ENCODE measurements around the gene CAPN8.

The CAPN8 gene

GRCh38 chr1:223515421-223515820 is 150.1 kb downstream of the CAPN8 start:
- no peak overlapping the region for H3K9ac ChIP-seq (ENCODE audit: low read depth, low read length)

GRCh38 chr1:223514644-223515043 is 150.9 kb downstream of the CAPN8 start:
- Histone ChIP-seq H3K4me3 (ENCODE audit: low read length) (no peak overlapping the region), H3K9me3 (replicated peaks; ENCODE audit: low read length) (no peaks in the 10 kb centered on the region), H3K27me3 (ENCODE audit: control insufficient read depth, insufficient read depth, low read length) (peaks cover 35% of the 10 kb centered on the region), H3K4me2 (ENCODE audit: low read length) (no peak overlapping the region), H3K4me1 (ENCODE audit: control insufficient read depth, insufficient read depth, low read length) (no peaks in the 10 kb centered on the region), H3K9ac (ENCODE audit: low read depth, low read length) (no peak overlapping the region), H3K36me3 (ENCODE audit: insufficient read depth, low read length) (no peaks in the 10 kb centered on the region)

More at GRCh38 chr1:223515421-223515820, 150.1 kb downstream of the CAPN8 start:
- Histone ChIP-seq H3K4me3 (ENCODE audit: low read length) (no peak overlapping the region), H3K4me1 (ENCODE audit: control insufficient read depth, insufficient read depth, low read length) (no peaks in the 10 kb centered on the region), H3K27me3 (ENCODE audit: control insufficient read depth, insufficient read depth, low read length) (peaks cover 35% of the 10 kb centered on the region), H3K36me3 (ENCODE audit: insufficient read depth, low read length) (no peaks in the 10 kb centered on the region), H3K4me2 (ENCODE audit: low read length) (no peak overlapping the region), H3K9me3 (replicated peaks; ENCODE audit: low read length) (no peaks in the 10 kb centered on the region)

GRCh38 chr1:223513309-223513708 is 152.2 kb downstream of the CAPN8 start:
- Histone ChIP-seq H3K27me3 (ENCODE audit: control insufficient read depth, insufficient read depth, low read length) (peaks cover 35% of the 10 kb centered on the region), H3K4me2 (ENCODE audit: low read length) (no peak overlapping the region), H3K36me3 (ENCODE audit: insufficient read depth, low read length) (no peaks in the 10 kb centered on the region), H3K4me1 (ENCODE audit: control insufficient read depth, insufficient read depth, low read length) (no peaks in the 10 kb centered on the region), H3K9me3 (replicated peaks; ENCODE audit: low read length) (no peaks in the 10 kb centered on the region), H3K4me3 (ENCODE audit: low read length) (no peak overlapping the region), H3K9ac (ENCODE audit: low read depth, low read length) (no peak overlapping the region)

DNA sequence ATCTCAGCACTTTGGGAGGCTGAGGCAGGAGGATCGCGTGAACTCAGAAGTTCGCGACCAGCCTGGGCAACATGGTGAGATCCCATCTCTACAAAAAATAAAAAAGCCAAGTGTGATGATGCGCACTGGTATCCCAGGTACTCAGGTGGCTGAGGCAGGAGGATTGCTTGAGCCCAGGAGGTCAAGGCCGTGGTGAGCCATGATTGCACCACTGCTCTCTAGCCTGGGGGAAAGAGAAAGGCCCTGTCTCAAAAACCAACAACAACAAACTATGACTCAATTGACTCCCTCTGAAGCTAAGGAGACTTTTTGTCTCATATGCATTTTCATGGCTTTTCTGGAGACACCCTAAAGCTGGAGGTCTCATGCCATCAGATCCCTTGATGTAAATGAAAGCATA is 153.4 kb downstream of the CAPN8 start:
- Histone ChIP-seq H3K4me2 (ENCODE audit: low read length) (no peak overlapping the region), H3K9me3 (replicated peaks; ENCODE audit: low read length) (no peaks in the 10 kb centered on the region), H3K4me1 (ENCODE audit: control insufficient read depth, insufficient read depth, low read length) (no peaks in the 10 kb centered on the region), H3K4me3 (ENCODE audit: low read length) (no peak overlapping the region), H3K27me3 (ENCODE audit: control insufficient read depth, insufficient read depth, low read length) (peaks cover 35% of the 10 kb centered on the region), H3K36me3 (ENCODE audit: insufficient read depth, low read length) (no peaks in the 10 kb centered on the region), H3K9ac (ENCODE audit: low read depth, low read length) (no peak overlapping the region)

DNA sequence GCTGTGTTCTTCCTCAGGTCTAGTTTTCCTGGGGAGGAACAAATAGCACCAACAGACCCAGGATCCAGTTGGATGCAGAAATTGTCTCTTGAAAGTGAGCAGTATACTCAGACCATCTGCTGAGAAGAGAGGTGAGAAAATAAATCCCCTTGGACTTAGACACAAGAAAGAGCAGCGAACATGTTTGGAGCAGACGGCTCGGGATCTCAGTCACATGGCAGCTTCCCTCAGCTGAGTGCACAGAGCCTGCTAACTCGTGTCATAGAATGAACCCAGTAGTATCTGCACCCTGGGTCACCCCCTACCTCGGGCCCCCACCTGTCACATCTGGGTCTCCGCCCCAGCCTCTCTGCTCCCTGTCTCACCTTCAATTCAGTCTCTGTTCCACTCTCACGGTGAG is 156.7 kb downstream of the CAPN8 start:
- H3K4me1 ChIP-seq (ENCODE audit: control insufficient read depth, insufficient read depth, low read length), result no peaks in the 10 kb centered on the region
- peaks cover 12% of the 10 kb centered on the region for H3K27me3 ChIP-seq (ENCODE audit: control insufficient read depth, insufficient read depth, low read length)

DNA sequence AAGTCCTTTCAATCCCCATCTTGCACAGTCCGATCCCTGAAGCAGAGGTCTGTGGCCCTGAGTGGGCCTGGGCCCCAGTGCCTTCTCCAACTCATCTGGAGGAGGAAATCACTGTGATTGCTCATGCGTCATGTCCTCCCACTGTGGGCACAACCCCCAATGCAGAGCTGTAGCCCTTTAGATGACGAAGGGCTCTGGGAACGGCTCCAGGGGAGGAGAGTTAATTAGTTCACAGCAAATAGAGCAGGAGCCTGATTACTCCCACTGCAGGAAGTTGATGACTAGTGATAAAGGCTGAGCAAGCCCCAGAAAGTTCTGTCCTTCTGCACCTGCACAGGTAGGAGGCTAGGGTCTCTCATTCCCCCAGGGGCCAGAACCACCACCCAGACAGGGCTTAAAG is 160.8 kb downstream of the CAPN8 start:
- H3K9ac ChIP-seq (ENCODE audit: low read depth, low read length), result no peak overlapping the region
- no peak overlapping the region for H3K4me3 ChIP-seq (ENCODE audit: low read length)
- H3K36me3 ChIP-seq (ENCODE audit: insufficient read depth, low read length), result no peaks in the 10 kb centered on the region
- peaks cover 16% of the 10 kb centered on the region for H3K4me1 ChIP-seq (ENCODE audit: control insufficient read depth, insufficient read depth, low read length)
- H3K4me2 ChIP-seq (ENCODE audit: low read length), result no peak overlapping the region
- H3K9me3 ChIP-seq (replicated peaks; ENCODE audit: low read length), result no peaks in the 10 kb centered on the region
- H3K27me3 ChIP-seq (ENCODE audit: control insufficient read depth, insufficient read depth, low read length), result no peaks in the 10 kb centered on the region

More for the DNA sequence above, 156.7 kb downstream of the CAPN8 start:
- Histone ChIP-seq H3K9ac (ENCODE audit: low read depth, low read length) (no peak overlapping the region), H3K36me3 (ENCODE audit: insufficient read depth, low read length) (no peaks in the 10 kb centered on the region), H3K4me2 (ENCODE audit: low read length) (no peak overlapping the region), H3K9me3 (replicated peaks; ENCODE audit: low read length) (no peaks in the 10 kb centered on the region), H3K4me3 (ENCODE audit: low read length) (no peak overlapping the region)

- Histone ChIP-seq H3K4me2 (ENCODE audit: low read length) (no peak overlapping the region), H3K9me3 (replicated peaks; ENCODE audit: low read length) (no peaks in the 10 kb centered on the region), H3K9ac (ENCODE audit: low read depth, low read length) (no peak overlapping the region), H3K27me3 (ENCODE audit: control insufficient read depth, insufficient read depth, low read length) (no peaks in the 10 kb centered on the region), H3K4me1 (ENCODE audit: control insufficient read depth, insufficient read depth, low read length) (peaks cover 16% of the 10 kb centered on the region), H3K4me3 (ENCODE audit: low read length) (no peak overlapping the region), H3K36me3 (ENCODE audit: insufficient read depth, low read length) (no peaks in the 10 kb centered on the region)
These were observed 162.2 kb downstream of the CAPN8 start for GRCh38 chr1:223503348-223503747.

- Histone ChIP-seq H3K27me3 (ENCODE audit: control insufficient read depth, insufficient read depth, low read length) (no peaks in the 10 kb centered on the region), H3K4me3 (ENCODE audit: low read length) (no peak overlapping the region), H3K36me3 (ENCODE audit: insufficient read depth, low read length) (no peaks in the 10 kb centered on the region), H3K4me2 (ENCODE audit: low read length) (peak overlapping the region; percentile 42), H3K9me3 (replicated peaks; ENCODE audit: low read length) (no peaks in the 10 kb centered on the region), H3K4me1 (ENCODE audit: control insufficient read depth, insufficient read depth, low read length) (peaks cover 16% of the 10 kb centered on the region), H3K9ac (ENCODE audit: low read depth, low read length) (peak overlapping the region; percentile 13)
These were observed 164.7 kb downstream of the CAPN8 start for GRCh38 chr1:223500560-223501425.

DNA sequence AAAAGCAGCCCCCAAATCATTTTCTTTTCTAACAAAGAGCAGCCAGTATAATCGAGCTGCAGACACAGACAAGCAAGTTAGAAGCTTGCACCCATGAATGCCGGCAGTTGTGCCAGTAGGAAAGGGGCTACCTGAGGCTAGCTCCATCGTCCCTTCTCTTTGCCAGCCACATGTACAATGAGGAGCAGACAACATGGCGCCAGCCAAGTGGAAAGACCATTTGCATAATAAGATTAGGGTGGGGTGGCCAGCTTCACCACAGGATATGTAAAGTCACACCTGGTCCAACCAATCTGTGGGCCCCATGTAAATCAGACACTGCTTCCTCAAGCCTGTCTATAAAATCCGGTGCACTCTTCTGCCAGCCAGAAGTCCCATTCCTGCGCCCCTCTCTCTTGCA is 168.6 kb downstream of the CAPN8 start:
- H3K4me3 ChIP-seq (ENCODE audit: low read length), result no peak overlapping the region
- H3K4me1 ChIP-seq (ENCODE audit: control insufficient read depth, insufficient read depth, low read length), result peaks cover 16% of the 10 kb centered on the region
- H3K9me3 ChIP-seq (replicated peaks; ENCODE audit: low read length), result no peaks in the 10 kb centered on the region
- no peaks in the 10 kb centered on the region for H3K27me3 ChIP-seq (ENCODE audit: control insufficient read depth, insufficient read depth, low read length)
- H3K4me2 ChIP-seq (ENCODE audit: low read length), result no peak overlapping the region
- H3K9ac ChIP-seq (ENCODE audit: low read depth, low read length), result no peak overlapping the region
- H3K36me3 ChIP-seq (ENCODE audit: insufficient read depth, low read length), result no peaks in the 10 kb centered on the region

DNA sequence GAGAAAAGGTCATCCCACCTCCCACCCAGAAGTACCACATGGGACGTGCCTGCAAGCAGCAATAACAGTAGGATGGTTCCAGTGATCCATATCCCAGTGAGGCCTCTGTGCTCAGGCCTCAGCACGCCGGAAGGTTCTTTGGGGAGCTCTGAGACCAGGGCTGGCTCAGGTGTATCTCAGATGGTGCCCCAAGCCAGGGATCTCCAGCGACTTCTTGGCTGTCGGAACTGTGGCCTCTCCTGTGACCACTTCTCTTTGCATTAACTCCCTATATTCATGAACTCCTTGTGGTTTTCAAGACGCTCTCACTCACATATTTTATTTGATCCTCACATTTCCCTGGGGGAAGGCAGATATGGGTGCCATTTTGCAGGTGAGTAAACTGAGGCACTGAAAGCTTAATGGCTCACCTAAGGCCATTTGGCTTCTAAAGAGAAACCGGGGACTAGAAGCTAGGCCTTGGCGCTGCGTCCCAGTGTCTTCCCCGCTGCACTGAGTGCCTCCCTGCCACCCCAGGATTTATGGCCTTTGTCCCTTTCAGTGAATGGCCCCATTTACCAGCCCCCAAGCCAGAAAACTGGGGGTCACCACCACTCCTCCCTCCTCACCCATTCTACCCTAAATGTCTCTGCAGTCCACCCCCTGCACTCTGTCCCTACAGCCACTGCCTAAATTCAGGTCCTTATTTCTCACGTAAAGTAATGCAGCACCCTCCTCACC is 170.4 kb downstream of the CAPN8 start:
- Histone ChIP-seq H3K27me3 (ENCODE audit: control insufficient read depth, insufficient read depth, low read length) (no peaks in the 10 kb centered on the region), H3K4me1 (ENCODE audit: control insufficient read depth, insufficient read depth, low read length) (peaks cover 4% of the 10 kb centered on the region), H3K4me2 (ENCODE audit: low read length) (no peak overlapping the region), H3K9me3 (replicated peaks; ENCODE audit: low read length) (no peaks in the 10 kb centered on the region), H3K4me3 (ENCODE audit: low read length) (no peak overlapping the region), H3K9ac (ENCODE audit: low read depth, low read length) (no peak overlapping the region), H3K36me3 (ENCODE audit: insufficient read depth, low read length) (no peaks in the 10 kb centered on the region)

DNA sequence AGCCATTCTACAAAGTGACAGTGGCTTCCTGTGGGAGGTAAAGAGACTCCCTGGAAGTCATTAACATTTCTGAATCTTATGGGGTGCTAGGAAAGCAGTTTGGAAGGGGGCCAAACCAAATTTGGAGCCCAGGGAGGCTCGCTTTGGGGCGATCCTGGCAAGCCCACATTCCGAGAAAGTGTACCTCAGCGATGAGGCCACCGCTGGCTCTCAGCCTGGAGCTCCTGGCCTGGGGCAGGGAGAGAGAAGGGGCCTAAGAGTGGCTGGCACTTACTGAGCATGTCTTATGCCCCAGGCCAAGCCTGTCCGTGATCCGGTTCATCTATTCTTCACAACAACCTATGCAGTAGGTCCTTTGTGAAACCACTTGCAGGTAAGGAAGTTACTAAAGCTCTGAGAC is 173.5 kb downstream of the CAPN8 start:
- Histone ChIP-seq H3K27me3 (ENCODE audit: control insufficient read depth, insufficient read depth, low read length) (peaks cover 21% of the 10 kb centered on the region), H3K9me3 (replicated peaks; ENCODE audit: low read length) (no peaks in the 10 kb centered on the region), H3K9ac (ENCODE audit: low read depth, low read length) (no peak overlapping the region), H3K4me3 (ENCODE audit: low read length) (no peak overlapping the region), H3K4me1 (ENCODE audit: control insufficient read depth, insufficient read depth, low read length) (no peaks in the 10 kb centered on the region), H3K4me2 (ENCODE audit: low read length) (no peak overlapping the region), H3K36me3 (ENCODE audit: insufficient read depth, low read length) (no peaks in the 10 kb centered on the region)
